ENCODE data around the gene STXBP5.

DNA sequence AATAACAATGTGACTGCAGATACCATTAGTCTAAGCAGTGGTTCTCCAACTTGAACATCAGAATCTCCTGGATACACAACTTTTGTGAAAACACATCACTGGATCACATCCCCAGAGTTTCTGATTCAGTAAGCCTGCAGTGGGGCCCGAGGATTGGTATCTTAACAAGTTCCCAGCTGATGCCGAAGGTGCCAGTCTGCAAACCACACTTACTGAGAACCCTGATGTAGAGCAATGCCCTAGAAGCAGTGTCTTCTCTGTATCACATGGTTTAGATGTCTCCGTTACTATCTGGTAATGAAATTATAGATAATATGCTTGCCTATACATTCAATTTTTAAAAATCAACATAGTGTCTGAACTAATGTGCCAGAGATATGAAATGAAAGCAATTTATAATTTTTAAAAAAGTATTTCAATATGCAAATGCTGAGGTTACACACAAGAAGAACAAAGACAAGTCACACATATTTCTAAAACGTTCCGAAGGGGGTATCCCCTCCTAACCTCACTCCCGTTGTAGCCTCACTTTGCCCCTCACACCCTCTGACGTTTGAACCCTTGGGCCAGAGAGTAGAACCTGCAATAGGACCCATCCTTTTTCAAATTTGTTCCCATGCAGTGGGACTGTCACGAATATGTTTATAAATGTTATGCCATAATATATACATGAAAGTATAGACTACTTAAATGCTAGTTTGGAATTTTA is 188.9 kb downstream of the STXBP5 start:
- no peak for TF ChIP-seq POLR2A (IDR thresholded peaks at IDR 0.05; ENCODE audit: low read depth)
- TF ChIP-seq, protein P1, sequence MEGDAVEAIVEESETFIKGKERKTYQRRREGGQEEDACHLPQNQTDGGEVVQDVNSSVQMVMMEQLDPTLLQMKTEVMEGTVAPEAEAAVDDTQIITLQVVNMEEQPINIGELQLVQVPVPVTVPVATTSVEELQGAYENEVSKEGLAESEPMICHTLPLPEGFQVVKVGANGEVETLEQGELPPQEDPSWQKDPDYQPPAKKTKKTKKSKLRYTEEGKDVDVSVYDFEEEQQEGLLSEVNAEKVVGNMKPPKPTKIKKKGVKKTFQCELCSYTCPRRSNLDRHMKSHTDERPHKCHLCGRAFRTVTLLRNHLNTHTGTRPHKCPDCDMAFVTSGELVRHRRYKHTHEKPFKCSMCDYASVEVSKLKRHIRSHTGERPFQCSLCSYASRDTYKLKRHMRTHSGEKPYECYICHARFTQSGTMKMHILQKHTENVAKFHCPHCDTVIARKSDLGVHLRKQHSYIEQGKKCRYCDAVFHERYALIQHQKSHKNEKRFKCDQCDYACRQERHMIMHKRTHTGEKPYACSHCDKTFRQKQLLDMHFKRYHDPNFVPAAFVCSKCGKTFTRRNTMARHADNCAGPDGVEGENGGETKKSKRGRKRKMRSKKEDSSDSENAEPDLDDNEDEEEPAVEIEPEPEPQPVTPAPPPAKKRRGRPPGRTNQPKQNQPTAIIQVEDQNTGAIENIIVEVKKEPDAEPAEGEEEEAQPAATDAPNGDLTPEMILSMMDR (IDR thresholded peaks at IDR 0.05), result no peak

All from esophagus muscularis mucosa (tissue), 3 donors.